Mucosa of rectum (tissue), 2 donors: ENCODE results near the gene NACA2.

Experiments
- H3K27ac ChIP-seq, 2 donors: one replicate each; pipeline ENCODE4 v1.7.0; 2013; ENCODE audit warnings: inconsistent platforms in 2 of 2, low read depth in 2 of 2, low read length in 2 of 2
- H3K27me3 ChIP-seq, 2 donors: one replicate each; pipeline ENCODE4 v1.7.0; 2013; ENCODE audit warnings: low read length in 2 of 2; ENCODE audit not compliant: control insufficient read depth in 2 of 2, insufficient read depth in 2 of 2
- H3K36me3 ChIP-seq, 2 donors: one replicate each; pipeline ENCODE4 v1.7.0; 2013; ENCODE audit warnings: low read length in 2 of 2; ENCODE audit not compliant: control insufficient read depth in 2 of 2, insufficient read depth in 2 of 2
- H3K4me1 ChIP-seq, 2 donors: one replicate each; pipeline ENCODE4 v1.7.0; 2013; ENCODE audit warnings: low read length in 2 of 2, mild to moderate bottlenecking in 1 of 2; ENCODE audit not compliant: control insufficient read depth in 2 of 2, insufficient read depth in 2 of 2
- H3K4me3 ChIP-seq, 2 donors: one replicate each; pipeline ENCODE4 v1.7.0; 2013; ENCODE audit warnings: low read length in 2 of 2
- H3K9ac ChIP-seq, 2 donors: one replicate each; pipeline ENCODE4 v1.7.0; 2013; ENCODE audit warnings: low read length in 2 of 2, low read depth in 1 of 2, mild to moderate bottlenecking in 1 of 2
- H3K9me3 ChIP-seq, 2 donors: one replicate each; pipeline ENCODE4 v1.7.0; 2013; ENCODE audit warnings: low read length in 2 of 2; ENCODE audit not compliant: control insufficient read depth in 2 of 2
- donor health status: healthy.
- donor health status: Normal muscosa, but diverticular disease.

The NACA2 gene

DNA sequence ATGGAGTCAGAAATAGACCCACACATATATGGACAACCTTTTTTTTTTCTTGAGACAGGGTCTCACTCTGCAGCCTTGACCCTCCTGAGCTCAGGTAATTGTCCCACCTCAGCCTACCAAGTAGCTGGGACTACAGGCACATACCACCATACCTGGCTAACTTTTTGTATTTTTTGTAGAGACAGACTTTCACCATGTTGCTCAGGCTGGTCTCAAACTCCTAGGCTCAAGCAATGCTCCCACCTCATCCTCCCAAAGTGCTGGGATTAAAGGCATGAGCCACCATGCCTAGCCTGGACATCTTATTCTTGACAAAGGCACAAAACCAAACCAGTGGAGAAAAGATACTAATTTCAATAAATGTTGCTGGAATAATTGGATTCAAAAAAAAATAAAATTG, 14.7 kb upstream of the NACA2 start:
- H3K4me1 ChIP-seq, result no peaks in the 10 kb centered on the region
- H3K36me3 ChIP-seq, result no peaks in the 10 kb centered on the region
- H3K27me3 ChIP-seq, result peaks cover 0 to 2% of the 10 kb centered on the region in 2 donors
- H3K9ac ChIP-seq, result no peak overlapping the region
- H3K9me3 ChIP-seq, result no peaks in the 10 kb centered on the region
- H3K4me3 ChIP-seq, result no peak overlapping the region
- no peak overlapping the region for H3K27ac ChIP-seq

DNA sequence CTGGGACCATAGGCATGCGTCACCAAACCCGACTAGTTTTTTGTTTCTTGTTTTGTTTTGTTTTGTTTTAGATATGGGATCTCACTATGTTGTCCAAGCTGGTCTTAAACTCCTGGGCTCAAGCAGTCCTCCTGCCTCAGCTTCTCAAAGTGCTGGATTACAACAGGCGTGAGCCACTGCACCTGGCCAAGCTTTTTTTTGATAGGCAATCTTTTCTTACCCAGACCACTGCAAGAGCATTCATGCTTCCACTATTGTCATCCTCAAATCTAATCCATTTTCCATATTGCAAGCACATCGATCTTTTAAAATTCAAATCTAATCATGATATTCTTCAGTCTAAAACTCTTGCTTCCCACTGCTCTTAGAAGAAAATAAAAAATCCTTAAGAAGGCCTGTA, 10.3 kb upstream of the NACA2 start:
- no peak overlapping the region for H3K9ac ChIP-seq
- no peak overlapping the region for H3K4me3 ChIP-seq
- H3K9me3 ChIP-seq, result no peaks in the 10 kb centered on the region
- H3K36me3 ChIP-seq, result no peaks in the 10 kb centered on the region
- no peaks in the 10 kb centered on the region for H3K4me1 ChIP-seq
- H3K27ac ChIP-seq, result no peak overlapping the region
- peaks cover 3 to 14% of the 10 kb centered on the region in 2 donors for H3K27me3 ChIP-seq

DNA sequence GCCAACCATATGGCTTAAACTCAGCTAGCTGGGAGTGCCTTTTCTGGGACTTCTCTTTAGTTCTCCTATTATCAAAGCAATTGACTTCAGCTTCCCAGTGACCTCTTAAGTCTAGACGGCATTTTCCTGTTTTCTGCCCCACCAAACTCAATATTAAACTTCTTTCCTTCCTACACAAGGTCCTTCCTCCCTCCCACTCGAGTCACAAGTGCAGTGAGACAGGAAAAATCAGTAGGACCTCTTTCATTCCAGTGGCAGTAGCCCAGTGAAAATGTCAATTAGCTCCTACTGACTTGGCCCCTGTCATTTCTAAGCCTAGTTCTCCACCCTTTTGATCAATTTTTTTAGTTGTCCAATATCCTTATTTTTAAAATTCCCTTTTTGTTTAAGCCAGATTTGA, 9.6 kb upstream of the NACA2 start:
- no peak overlapping the region for H3K4me3 ChIP-seq
- H3K27me3 ChIP-seq, result peaks cover 3 to 14% of the 10 kb centered on the region in 2 donors
- no peaks in the 10 kb centered on the region for H3K4me1 ChIP-seq
- no peak overlapping the region for H3K9ac ChIP-seq
- no peak overlapping the region for H3K27ac ChIP-seq
- no peaks in the 10 kb centered on the region for H3K9me3 ChIP-seq
- no peaks in the 10 kb centered on the region for H3K36me3 ChIP-seq

DNA sequence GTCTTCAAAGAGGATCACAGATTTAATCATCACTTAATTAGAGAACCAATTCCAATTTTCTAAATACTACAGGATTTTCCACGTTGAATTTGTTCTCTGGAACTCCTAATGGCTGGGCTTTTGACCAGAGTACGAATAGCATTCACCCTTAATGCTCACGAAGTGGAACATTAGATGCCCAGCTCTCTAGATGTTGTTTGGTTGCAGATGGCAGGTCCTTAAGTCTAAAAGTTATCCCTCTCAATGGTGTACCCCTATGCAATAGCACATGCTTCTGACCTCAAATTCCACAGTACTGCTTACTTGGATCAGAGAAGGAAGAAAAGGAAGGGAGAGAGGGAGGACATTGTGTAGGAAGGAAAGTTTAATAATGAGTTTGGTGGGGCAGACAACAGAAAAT, 8.6 kb upstream of the NACA2 start:
- Histone ChIP-seq H3K9me3 (no peaks in the 10 kb centered on the region), H3K27ac (no peak overlapping the region), H3K9ac (no peak overlapping the region), H3K4me1 (no peaks in the 10 kb centered on the region), H3K27me3 (peaks cover 3 to 14% of the 10 kb centered on the region in 2 donors), H3K4me3 (no peak overlapping the region), H3K36me3 (no peaks in the 10 kb centered on the region)

DNA sequence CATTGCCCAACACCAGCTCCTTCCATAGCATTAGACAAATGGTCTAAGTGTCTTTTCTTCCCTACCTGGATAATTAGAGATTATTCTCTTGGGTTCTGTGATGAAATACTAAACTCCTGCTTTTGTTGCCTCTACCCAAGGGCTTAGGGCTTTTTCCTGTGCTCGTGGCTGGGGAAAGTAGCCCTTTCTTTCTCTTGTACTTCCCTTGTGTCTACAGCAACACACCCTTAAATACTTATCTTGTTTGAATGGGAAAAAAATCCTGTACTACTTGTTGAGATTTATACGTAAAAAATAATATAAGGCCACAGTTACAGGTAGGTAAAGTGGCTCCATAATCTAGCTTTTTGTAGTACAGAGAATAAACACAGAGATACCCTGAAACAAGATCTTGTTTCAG, 7.0 kb upstream of the NACA2 start:
- H3K27ac ChIP-seq, result no peak overlapping the region
- no peaks in the 10 kb centered on the region for H3K4me1 ChIP-seq
- H3K4me3 ChIP-seq, result no peak overlapping the region
- no peaks in the 10 kb centered on the region for H3K9me3 ChIP-seq
- H3K27me3 ChIP-seq, result peaks cover 6 to 14% of the 10 kb centered on the region in 2 donors
- no peaks in the 10 kb centered on the region for H3K36me3 ChIP-seq
- no peak overlapping the region for H3K9ac ChIP-seq

DNA sequence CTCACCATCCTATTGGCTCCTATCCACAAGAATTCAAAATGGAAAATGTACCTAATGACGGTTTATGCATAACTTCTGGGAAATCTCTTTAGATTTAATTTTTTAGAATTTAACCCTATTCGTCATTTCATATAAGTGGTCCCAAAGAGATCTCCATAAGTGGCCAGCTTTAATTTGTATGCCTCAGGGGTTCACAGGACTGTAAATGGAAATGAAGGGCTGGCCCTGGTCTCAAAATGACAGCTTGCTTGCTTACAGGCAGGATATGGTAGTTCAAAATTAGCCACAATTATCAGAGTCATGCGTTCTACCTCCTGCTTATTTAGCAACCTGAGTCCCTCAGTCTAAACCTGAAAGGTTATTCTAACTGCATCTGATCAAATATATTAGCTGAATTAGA, 6.6 kb upstream of the NACA2 start:
- Histone ChIP-seq H3K9ac (no peak overlapping the region), H3K36me3 (no peaks in the 10 kb centered on the region), H3K9me3 (no peaks in the 10 kb centered on the region), H3K27ac (no peak overlapping the region), H3K27me3 (peaks cover 6 to 14% of the 10 kb centered on the region in 2 donors), H3K4me1 (no peaks in the 10 kb centered on the region), H3K4me3 (no peak overlapping the region)

DNA sequence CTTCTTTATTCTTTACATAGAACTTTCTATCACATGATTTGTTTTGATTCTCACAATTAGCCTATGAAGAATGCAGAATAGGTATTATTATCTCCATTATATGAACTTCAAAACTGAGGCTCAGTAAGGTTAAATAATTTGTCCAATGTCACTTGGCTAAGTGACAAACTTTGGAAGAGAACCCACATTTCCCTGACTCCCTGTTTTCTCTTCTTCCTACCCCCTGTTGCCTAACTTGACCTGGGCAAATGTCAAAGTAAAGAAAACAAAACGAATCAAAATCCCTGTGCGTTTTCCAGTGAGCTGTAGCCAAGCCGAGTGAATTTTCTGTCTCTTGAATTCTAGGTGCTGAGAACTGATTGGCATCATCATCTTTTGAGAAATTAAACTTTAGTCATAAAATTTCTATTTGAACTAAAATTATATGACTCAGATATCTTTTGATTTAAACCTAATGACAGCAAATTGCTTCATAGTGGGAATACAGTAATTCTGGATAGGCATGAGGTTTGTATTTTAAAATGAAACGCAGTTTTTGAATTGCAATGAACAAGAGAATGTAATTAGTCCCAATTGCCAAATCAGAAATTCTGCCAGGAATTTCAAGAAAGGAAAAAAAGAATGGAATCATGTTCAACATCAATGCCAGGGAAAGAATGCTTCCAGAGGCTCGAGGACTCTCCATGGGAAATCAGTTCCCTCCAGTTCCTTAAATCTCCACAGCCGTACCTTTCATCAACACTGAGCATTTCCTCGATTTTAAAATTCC, 4.6 kb upstream of the NACA2 start:
- H3K27ac ChIP-seq, result no peak overlapping the region
- H3K36me3 ChIP-seq, result no peaks in the 10 kb centered on the region
- no peaks in the 10 kb centered on the region for H3K9me3 ChIP-seq
- no peak overlapping the region for H3K4me3 ChIP-seq
- no peaks in the 10 kb centered on the region for H3K4me1 ChIP-seq
- peaks cover 6 to 12% of the 10 kb centered on the region in 2 donors for H3K27me3 ChIP-seq
- no peak overlapping the region for H3K9ac ChIP-seq

DNA sequence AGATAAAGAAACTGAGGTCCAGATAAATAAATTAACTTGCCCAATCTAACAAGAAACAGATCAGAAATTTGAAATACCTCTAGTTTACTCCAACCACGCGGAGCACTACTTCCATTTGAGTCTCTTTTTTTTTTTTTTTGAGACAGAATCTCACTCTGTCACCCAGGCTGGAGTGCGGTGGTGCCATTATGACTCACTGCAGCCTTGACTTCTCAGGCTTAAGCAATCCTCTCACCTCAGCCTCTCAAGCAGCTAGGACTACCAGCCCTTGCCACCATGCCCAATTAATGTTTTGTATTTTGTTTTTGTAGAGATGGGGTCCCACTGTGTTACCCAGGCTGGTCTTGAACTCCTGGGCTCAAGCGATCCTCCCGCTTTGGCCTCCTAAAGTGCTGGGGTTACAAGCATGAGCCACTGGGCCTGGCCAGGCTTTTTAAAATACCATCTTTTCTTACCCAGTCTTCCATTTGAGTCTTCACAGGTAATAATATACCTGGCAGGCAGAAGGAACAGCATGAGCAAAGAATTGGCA, 3.3 kb upstream of the NACA2 start:
- Histone ChIP-seq H3K9me3 (no peaks in the 10 kb centered on the region), H3K27me3 (peaks cover 6 to 13% of the 10 kb centered on the region in 2 donors), H3K27ac (no peak overlapping the region), H3K36me3 (no peaks in the 10 kb centered on the region), H3K9ac (no peak overlapping the region), H3K4me1 (no peaks in the 10 kb centered on the region), H3K4me3 (no peak overlapping the region)

DNA sequence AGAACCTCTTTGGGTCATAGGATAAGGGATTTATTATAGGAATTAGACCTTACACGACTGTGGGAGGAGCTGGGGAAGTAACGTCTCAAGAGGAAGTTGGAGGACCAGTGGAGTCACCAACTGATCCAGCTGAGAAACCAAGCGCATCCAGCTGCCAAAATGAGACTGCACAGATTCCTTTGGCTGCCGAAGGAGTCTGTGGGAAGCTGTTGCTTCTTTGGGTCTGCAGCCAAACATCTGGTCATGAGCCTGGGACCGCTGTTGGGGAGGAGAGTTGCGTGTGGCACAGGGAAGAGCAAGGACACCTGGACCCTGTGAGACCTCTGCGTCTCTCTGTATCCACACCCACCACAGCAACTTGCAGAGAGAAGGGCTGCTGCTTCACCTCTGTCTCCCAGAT, 2.4 kb upstream of the NACA2 start:
- Histone ChIP-seq H3K4me3 (no peak overlapping the region), H3K27me3 (peaks cover 6 to 7% of the 10 kb centered on the region in 2 donors), H3K27ac (no peak overlapping the region), H3K36me3 (no peaks in the 10 kb centered on the region), H3K9me3 (no peaks in the 10 kb centered on the region), H3K4me1 (no peaks in the 10 kb centered on the region), H3K9ac (no peak overlapping the region)

DNA sequence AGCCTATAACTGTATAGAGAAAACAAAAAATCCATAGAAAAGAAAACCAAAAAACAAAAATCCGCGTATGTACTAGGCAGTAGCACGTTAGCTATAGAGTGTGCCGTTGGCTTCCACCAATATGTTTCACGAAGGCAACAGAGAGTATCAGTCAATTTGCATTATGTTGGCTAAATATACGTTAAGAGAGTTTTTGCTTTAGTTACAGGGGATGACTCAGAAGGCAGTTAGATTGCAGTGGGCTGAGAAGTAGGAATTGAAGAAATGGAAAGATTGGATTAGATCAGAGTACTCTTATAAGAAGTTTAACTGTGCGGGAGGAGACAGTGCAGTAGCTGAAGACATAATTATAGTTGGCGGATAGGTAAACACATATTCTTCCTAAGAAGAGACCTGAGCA, 911 bp upstream of the NACA2 start:
- H3K4me3 ChIP-seq, result no peak overlapping the region
- H3K36me3 ChIP-seq, result no peaks in the 10 kb centered on the region
- no peaks in the 10 kb centered on the region for H3K4me1 ChIP-seq
- H3K27me3 ChIP-seq, result peaks cover 3 to 7% of the 10 kb centered on the region in 2 donors
- H3K9me3 ChIP-seq, result no peaks in the 10 kb centered on the region
- H3K9ac ChIP-seq, result no peak overlapping the region
- no peak overlapping the region for H3K27ac ChIP-seq
